GM20000 (cell line): ENCODE measurements around the gene EFCAB7.
"Not testable (repeated sequence)": the region's sequence is repeated elsewhere in the genome, so short reads cannot be mapped to it uniquely, and the experiment has no call there.

Source experiments
- DNase-seq: peaks from one replicate; pipeline ENCODE4 v3.0.0; 2012; ENCODE audit warnings: low spot score
- CTCF ChIP-seq: IDR thresholded peaks from 2 replicates; pipeline ENCODE4 v1.5.1; 2012; ENCODE audit warnings: mild to moderate bottlenecking, control low read depth; ENCODE audit errors: extremely low read depth, missing control alignments

EFCAB7 gene

GRCh38 chr1:63569068-63569467 is 45.7 kb downstream of the EFCAB7 start:
- TF ChIP-seq CTCF: no peak
- no peak for DNase-seq

GRCh38 chr1:63569640-63570316 is 46.5 kb downstream of the EFCAB7 start:
- no peak for TF ChIP-seq CTCF
- no peak for DNase-seq

- DNase-seq: not testable (repeated sequence)
Observed at GRCh38 chr1:63572686-63573085, 49.4 kb downstream of the EFCAB7 start.

- not testable (repeated sequence) for DNase-seq
Observed at GRCh38 chr1:63574203-63574796, 51.0 kb downstream of the EFCAB7 start.

- TF ChIP-seq CTCF: peak; percentile 2
- DNase-seq: no peak
Observed at GRCh38 chr1:63575340-63575826, 52.1 kb downstream of the EFCAB7 start.

GRCh38 chr1:63586326-63586725 is 63.0 kb downstream of the EFCAB7 start:
- DNase-seq: not testable (repeated sequence)

GRCh38 chr1:63590166-63590560 is 66.8 kb downstream of the EFCAB7 start:
- DNase-seq: no peak
- no peak for TF ChIP-seq CTCF

GRCh38 chr1:63592536-63593302 is 69.4 kb downstream of the EFCAB7 start:
- TF ChIP-seq CTCF: no peak
- no peak for DNase-seq
